Peyer's patch (tissue), 4 donors: ENCODE results near the gene GDF9.

Source experiments
- POLR2A ChIP-seq, 2 donors: fragments of 450-650 bp; IDR thresholded peaks; one replicate each; pipeline ENCODE4 v1.5.1; 2017; ENCODE audit warnings: antibody characterized with exemption in 2 of 2, mild to moderate bottlenecking in 2 of 2, moderate library complexity in 2 of 2
- TF ChIP-seq, protein P1 (sequence below), 6 experiments: fragments of 450-650 bp in 4 of 6; fragments of 200-600 bp in 2 of 6; sonication (generic) in 1 of 6; IDR thresholded peaks; one replicate each; pipeline ENCODE4 v1.5.1; 2017 to 2019; ENCODE audit warnings: antibody characterized with exemption in 6 of 6, mild to moderate bottlenecking in 3 of 6, moderate library complexity in 1 of 6

DNA sequence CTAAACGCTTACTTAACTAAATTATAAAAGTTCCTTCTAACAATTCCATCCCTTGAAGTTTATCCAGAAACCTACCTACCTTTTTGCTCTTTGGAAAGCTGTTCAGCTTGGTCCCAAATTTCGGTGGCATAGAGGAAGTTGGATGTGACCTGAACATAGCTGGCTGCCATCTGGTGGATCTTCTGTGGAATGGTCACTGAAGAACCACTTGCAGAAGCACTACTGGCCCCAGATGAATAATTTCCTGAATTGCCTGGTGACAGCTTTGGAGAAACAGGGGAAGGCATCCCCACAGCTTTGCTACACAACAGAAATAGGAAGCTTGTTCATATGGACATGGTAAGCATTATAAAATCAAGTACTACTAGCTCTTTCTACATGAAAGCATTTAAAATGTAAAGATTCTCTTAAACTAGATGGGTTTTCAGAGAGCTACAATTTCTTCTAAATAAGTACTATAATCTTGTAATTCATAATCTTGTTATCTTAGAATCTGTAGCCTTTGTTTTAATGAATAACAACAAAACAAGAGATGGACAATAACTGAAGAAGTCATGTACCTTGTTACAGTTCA, 17.1 kb upstream of the GDF9 start:
- TF ChIP-seq POLR2A (IDR thresholded peaks at IDR 0.05): no peak
- TF ChIP-seq, protein P1, sequence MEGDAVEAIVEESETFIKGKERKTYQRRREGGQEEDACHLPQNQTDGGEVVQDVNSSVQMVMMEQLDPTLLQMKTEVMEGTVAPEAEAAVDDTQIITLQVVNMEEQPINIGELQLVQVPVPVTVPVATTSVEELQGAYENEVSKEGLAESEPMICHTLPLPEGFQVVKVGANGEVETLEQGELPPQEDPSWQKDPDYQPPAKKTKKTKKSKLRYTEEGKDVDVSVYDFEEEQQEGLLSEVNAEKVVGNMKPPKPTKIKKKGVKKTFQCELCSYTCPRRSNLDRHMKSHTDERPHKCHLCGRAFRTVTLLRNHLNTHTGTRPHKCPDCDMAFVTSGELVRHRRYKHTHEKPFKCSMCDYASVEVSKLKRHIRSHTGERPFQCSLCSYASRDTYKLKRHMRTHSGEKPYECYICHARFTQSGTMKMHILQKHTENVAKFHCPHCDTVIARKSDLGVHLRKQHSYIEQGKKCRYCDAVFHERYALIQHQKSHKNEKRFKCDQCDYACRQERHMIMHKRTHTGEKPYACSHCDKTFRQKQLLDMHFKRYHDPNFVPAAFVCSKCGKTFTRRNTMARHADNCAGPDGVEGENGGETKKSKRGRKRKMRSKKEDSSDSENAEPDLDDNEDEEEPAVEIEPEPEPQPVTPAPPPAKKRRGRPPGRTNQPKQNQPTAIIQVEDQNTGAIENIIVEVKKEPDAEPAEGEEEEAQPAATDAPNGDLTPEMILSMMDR (IDR thresholded peaks at IDR 0.05): peak; percentile 16 to 86 (median 68)
